ENCODE measurements around the gene RETREG2. TPM values are rescaled to one million over a fixed set of nuclear protein-coding genes. Genes with fewer than 3 reads are reported as not detected.
A peak's percentile ranks its signal among the peaks of the same experiment; 100 is the strongest.

RETREG2 gene
- total RNA-seq, 1 donor from 2014 or later, result 77.0 TPM

GRCh38 chr2:219173176-219173575 lies 4.9 kb upstream of the RETREG2 start:
- Mint-ChIP-seq H3K4me3 (ENCODE audit: low read depth) (no peak overlapping the region), H3K4me1 (ENCODE audit: low read depth) (peaks cover 13% of the 10 kb centered on the region), H3K36me3 (ENCODE audit: insufficient read depth) (peaks cover 4% of the 10 kb centered on the region), H3K27me3 (no peaks in the 10 kb centered on the region), H3K9me3 (ENCODE audit: low read depth) (no peaks in the 10 kb centered on the region), H3K27ac (no peak overlapping the region)
- no peak for DNase-seq (ENCODE audit: low spot score, unreplicated experiment)
- no peak for TF ChIP-seq CTCF (IDR thresholded peaks at IDR 0.05; ENCODE audit: unreplicated experiment)

- Mint-ChIP-seq H3K27ac (no peak overlapping the region), H3K9me3 (ENCODE audit: low read depth) (no peaks in the 10 kb centered on the region), H3K27me3 (no peaks in the 10 kb centered on the region), H3K36me3 (ENCODE audit: insufficient read depth) (peaks cover 4% of the 10 kb centered on the region), H3K4me3 (ENCODE audit: low read depth) (no peak overlapping the region), H3K4me1 (ENCODE audit: low read depth) (peaks cover 17% of the 10 kb centered on the region)
- TF ChIP-seq CTCF (IDR thresholded peaks at IDR 0.05; ENCODE audit: unreplicated experiment), result no peak
- DNase-seq (ENCODE audit: low spot score, unreplicated experiment), result no peak
Observed at GRCh38 chr2:219174146-219174545, 3.9 kb upstream of the RETREG2 start.

GRCh38 chr2:219174801-219175200 lies 3.3 kb upstream of the RETREG2 start:
- Mint-ChIP-seq H3K4me1 (ENCODE audit: low read depth) (peaks cover 20% of the 10 kb centered on the region), H3K27me3 (no peaks in the 10 kb centered on the region), H3K27ac (no peak overlapping the region), H3K9me3 (ENCODE audit: low read depth) (no peaks in the 10 kb centered on the region), H3K4me3 (ENCODE audit: low read depth) (no peak overlapping the region), H3K36me3 (ENCODE audit: insufficient read depth) (peaks cover 4% of the 10 kb centered on the region)
- no peak for DNase-seq (ENCODE audit: low spot score, unreplicated experiment)
- no peak for TF ChIP-seq CTCF (IDR thresholded peaks at IDR 0.05; ENCODE audit: unreplicated experiment)

GRCh38 chr2:219175486-219175885 lies 2.6 kb upstream of the RETREG2 start:
- H3K9me3 Mint-ChIP-seq (ENCODE audit: low read depth), result no peaks in the 10 kb centered on the region

GRCh38 chr2:219175928-219176817 lies 1.9 kb upstream of the RETREG2 start:
- Mint-ChIP-seq H3K27ac (peak overlapping the region; percentile 81), H3K27me3 (no peaks in the 10 kb centered on the region), H3K36me3 (ENCODE audit: insufficient read depth) (peaks cover 7% of the 10 kb centered on the region), H3K9me3 (ENCODE audit: low read depth) (no peaks in the 10 kb centered on the region), H3K4me3 (ENCODE audit: low read depth) (peak overlapping the region; percentile 87), H3K4me1 (ENCODE audit: low read depth) (peaks cover 20% of the 10 kb centered on the region)
- TF ChIP-seq CTCF (IDR thresholded peaks at IDR 0.05; ENCODE audit: unreplicated experiment), result peak; percentile 27
- DNase-seq (ENCODE audit: low spot score, unreplicated experiment), result no peak

More at GRCh38 chr2:219175486-219175885, 2.6 kb upstream of the RETREG2 start:
- no peak for DNase-seq (ENCODE audit: low spot score, unreplicated experiment)
- TF ChIP-seq CTCF (IDR thresholded peaks at IDR 0.05; ENCODE audit: unreplicated experiment), result no peak
- Mint-ChIP-seq H3K27ac (no peak overlapping the region), H3K4me3 (ENCODE audit: low read depth) (peak overlapping the region; percentile 87), H3K27me3 (no peaks in the 10 kb centered on the region), H3K4me1 (ENCODE audit: low read depth) (peaks cover 20% of the 10 kb centered on the region), H3K36me3 (ENCODE audit: insufficient read depth) (peaks cover 4% of the 10 kb centered on the region)
